Activated CD4-positive, alpha-beta T cell treated with anti-CD3 and anti-CD28 coated beads for 36 hours (primary cell): Measurements from ENCODE around the gene NCOA6. TPM values are rescaled to one million over a fixed set of nuclear protein-coding genes. Genes with fewer than 3 reads are reported as not detected.

ENCODE experiments used
- ATAC-seq: fragments of 200-7000 bp; cut with Tn5 transposase; one replicate; pipeline ENCODE4 v1.10.0; 2021; ENCODE audit warnings: mild to moderate bottlenecking, moderate library complexity
- CTCF ChIA-PET: fragments of 350-600 bp; sonication (Branson Sonifier 250); formaldehyde crosslinking; loops from one replicate; lab custom pipeline; 2021; ENCODE audit warnings: antibody characterized with exemption; lab: Charles Lee
- POLR2A ChIA-PET: fragments of 350-600 bp; sonication (Branson Sonifier 250); formaldehyde crosslinking; loops from one replicate; lab custom pipeline; 2021; ENCODE audit warnings: antibody characterized with exemption, inconsistent platforms; lab: Charles Lee
- DNase-seq: peaks from one replicate; pipeline ENCODE4 v3.0.0-alpha.2; 2020
- H3K27ac Mint-ChIP-seq: one replicate; pipeline ENCODE4 v1.8.0; 2021; ENCODE audit warnings: mixed read lengths
- H3K27me3 Mint-ChIP-seq: one replicate; pipeline ENCODE4 v1.8.0; 2021; ENCODE audit warnings: mixed read lengths
- H3K36me3 Mint-ChIP-seq: one replicate; pipeline ENCODE4 v1.8.0; 2021; ENCODE audit warnings: low read depth, mixed read lengths
- H3K4me1 Mint-ChIP-seq: one replicate; pipeline ENCODE4 v1.8.0; 2021; ENCODE audit warnings: mixed read lengths
- H3K4me3 Mint-ChIP-seq: one replicate; pipeline ENCODE4 v1.8.0; 2021; ENCODE audit warnings: mild to moderate bottlenecking, moderate library complexity, mixed read lengths
- H3K9me3 Mint-ChIP-seq: one replicate; pipeline ENCODE4 v1.8.0; 2021; ENCODE audit warnings: low read depth, mixed read lengths
- intact Hi-C, 2 experiments: fragments of 100-400 bp; cut with DNase I in 1 of 2; cut with micrococcal nuclease in 1 of 2; formaldehyde crosslinking; loops; one replicate each; pipeline versions ENCODE4 v1.14.2 to v1.15.1; 2022 to 2024; cut with DNase I, micrococcal nuclease
- total RNA-seq, 2 experiments: library from RNA; stranded (reverse); gene quantifications; one replicate each; pipeline ENCODE4 v1.2.3, GENCODE V29; 2021

Gene NCOA6
- 10 to 100 TPM; 20.3 to 31.1 TPM for total RNA-seq

DNA sequence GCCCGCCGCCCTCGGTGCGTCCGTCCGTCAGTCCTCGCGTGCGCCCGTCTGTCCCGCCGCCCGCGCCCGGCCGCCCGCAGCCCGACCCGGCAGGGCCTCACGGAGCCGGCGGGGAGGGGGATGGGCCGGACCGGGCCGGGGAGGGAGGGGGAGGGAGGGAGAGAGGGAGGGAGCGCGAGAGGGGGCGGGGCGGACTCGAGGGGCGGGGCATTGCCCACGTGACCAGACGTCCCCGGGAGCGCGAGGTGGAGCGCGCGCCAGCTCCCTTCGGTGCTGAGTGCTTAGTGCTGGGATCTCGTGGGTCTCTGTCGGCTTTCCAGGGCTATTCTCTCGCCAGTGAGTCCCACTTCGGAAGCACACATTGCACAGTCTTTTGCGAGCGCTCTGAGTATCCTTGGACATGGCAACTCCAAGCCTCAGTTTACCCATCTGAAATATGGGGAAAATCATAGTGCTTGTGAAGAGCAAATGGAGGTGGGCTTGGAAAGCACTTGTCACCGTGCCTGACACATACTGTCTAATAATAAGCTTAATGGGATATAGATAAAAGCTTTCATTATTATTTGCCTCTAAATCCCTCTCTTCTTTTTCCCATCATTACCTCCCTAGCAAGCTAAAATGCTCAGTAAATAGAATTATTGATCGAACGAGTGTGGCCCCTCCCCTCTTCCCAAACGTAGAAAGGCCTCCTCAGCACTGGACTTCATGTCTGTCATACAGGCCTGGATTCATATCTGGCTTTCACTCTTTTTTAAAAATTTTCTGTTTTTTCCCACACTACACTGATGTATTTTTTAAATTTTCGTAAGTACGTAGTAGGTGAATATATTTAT, at the start of gene NCOA6:
Gene NCOA6 (minus strand): TSS at position 122 of the 833 bp plus-strand sequence. CDS start 43,296 bp downstream, outside the sequence.
- Mint-ChIP-seq H3K36me3 (no peaks in the 10 kb centered on the region), H3K4me1 (peaks cover 30% of the 10 kb centered on the region), H3K27ac (peak within 1 kb of the TSS; percentile 95), H3K4me3 (peak within 1 kb of the TSS; percentile 86), H3K27me3 (no peaks in the 10 kb centered on the region), H3K9me3 (no peaks in the 10 kb centered on the region)
- CTCF ChIA-PET = interaction anchor here (0.9 to 1.2 kb wide), 2 partner anchors 22 to 319 kb away, joined by 3 read pairs; no protein-coding TSS in a partner anchor
- intact Hi-C loops = loop anchor here (1.0 to 10.0 kb wide), 15 partner anchors 47 to 1129 kb away; partner anchors contain the start of genes GGT7 (in 2 of the 2), TRPC4AP (in 2 of the 2), ACSS2 (in 1 of the 2) and CEP250 (in 1 of the 2)
- ATAC-seq (peak; percentile 67), DNase-seq (peak; percentile 95)
- POLR2A ChIA-PET = no interaction called here

DNA sequence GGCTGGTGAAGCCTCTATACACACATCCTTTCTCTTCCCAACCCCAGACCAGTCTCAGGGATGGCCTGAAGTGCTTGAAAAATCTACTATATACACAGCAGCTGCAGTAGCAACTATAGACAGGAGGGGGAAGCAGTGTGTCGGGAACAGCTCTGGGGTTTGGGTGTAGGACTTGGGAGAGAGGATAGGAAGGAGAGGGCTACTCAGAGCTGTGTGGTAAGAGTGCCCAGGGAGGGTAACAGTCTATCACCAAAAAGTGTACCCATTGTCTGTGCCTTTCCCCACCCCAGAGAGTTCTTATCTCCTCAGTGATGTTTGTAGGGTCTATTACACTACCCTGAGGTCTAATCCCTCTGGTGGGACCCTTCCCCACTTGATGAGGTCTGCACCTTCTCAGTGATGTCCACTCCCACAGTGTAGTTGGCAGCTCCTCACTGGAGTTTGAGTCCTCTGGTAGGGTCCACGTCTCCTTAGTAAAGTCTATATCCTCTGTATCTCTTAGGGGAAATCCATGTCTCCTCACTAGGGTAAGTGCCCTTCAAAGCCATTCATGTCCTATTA, 48.7 kb upstream of the NCOA6 start:
- POLR2A ChIA-PET = interaction anchor here (1.2 kb wide), 1 partner anchor 82 kb away, joined by 4 read pairs; the partner anchor contains the start of genes GSS and MYH7B
- intact Hi-C loops = loop anchor here (1.0 to 10.0 kb wide), 4 partner anchors 44 to 871 kb away; partner anchors contain the start of genes NCOA6 (in 1 of the 2), RBM39 (in 1 of the 2) and UQCC1 (in 1 of the 2)
- DNase-seq = peak; percentile 82
- CTCF ChIA-PET = interaction anchor here (0.6 to 7.9 kb wide), 17 partner anchors 9 to 222 kb away, joined by 3 to 78 read pairs (median 3); partner anchors contain the start of genes GSS and MYH7B
- Mint-ChIP-seq H3K4me3 (peak overlapping the region; percentile 32), H3K36me3 (no peaks in the 10 kb centered on the region), H3K27me3 (no peaks in the 10 kb centered on the region), H3K9me3 (no peaks in the 10 kb centered on the region), H3K27ac (no peak overlapping the region), H3K4me1 (peaks cover 57% of the 10 kb centered on the region)
- ATAC-seq = peak; percentile 27

DNA sequence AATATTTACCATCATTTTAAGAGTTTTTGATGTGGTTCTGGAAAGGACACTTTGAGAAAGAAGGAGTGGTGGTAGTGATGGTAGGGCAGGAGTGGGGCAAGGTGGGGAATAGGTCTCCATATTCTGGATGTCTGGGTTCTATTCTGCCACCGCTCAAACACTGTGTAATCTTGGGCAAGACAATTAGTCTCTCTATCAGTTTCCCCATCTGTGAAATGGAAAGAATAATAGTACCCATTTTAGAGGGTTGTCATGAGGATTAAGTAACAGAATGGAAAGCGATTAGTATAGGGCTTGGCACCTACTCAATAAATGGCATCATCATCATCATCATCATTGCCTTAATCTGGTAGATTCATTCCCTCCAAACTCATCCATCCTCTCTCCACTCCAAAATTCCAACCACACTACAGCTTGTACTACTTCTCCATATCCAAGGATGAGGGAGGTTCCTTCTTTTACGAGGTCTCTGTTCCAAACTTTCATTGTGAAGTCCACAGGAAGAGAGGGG, 48.2 kb upstream of the NCOA6 start:
- Mint-ChIP-seq H3K27ac (peak overlapping the region; percentile 79), H3K4me3 (peak overlapping the region; percentile 79), H3K27me3 (no peaks in the 10 kb centered on the region), H3K9me3 (no peaks in the 10 kb centered on the region), H3K4me1 (peaks cover 56% of the 10 kb centered on the region), H3K36me3 (no peaks in the 10 kb centered on the region)
- CTCF ChIA-PET = interaction anchor here (0.6 to 7.9 kb wide), 19 partner anchors 10 to 273 kb away, joined by 3 to 78 read pairs (median 3); partner anchors contain the start of genes EDEM2, GSS and MYH7B
- ATAC-seq (no peak), DNase-seq (no peak)
- intact Hi-C loops = loop anchor here (1.0 to 10.0 kb wide), 5 partner anchors 39 to 871 kb away; partner anchors contain the start of genes NCOA6 (in 1 of the 2), RBM39 (in 1 of the 2) and UQCC1 (in 1 of the 2)
- POLR2A ChIA-PET = interaction anchor here (1.2 kb wide), 1 partner anchor 82 kb away, joined by 4 read pairs; the partner anchor contains the start of genes GSS and MYH7B

- CTCF ChIA-PET = interaction anchor here (0.6 to 7.9 kb wide), 10 partner anchors 11 to 564 kb away, joined by 3 to 78 read pairs (median 4); partner anchors contain the start of genes EDEM2, GSS and MYH7B
- POLR2A ChIA-PET = interaction anchor here (1.0 kb wide), 1 partner anchor 83 kb away, joined by 3 read pairs; the partner anchor contains the start of genes GSS and MYH7B
- Mint-ChIP-seq H3K4me3 (peak within 1 kb of the TSS; percentile 79), H3K36me3 (no peaks in the 10 kb centered on the region), H3K9me3 (no peaks in the 10 kb centered on the region), H3K27ac (peak within 1 kb of the TSS; percentile 79), H3K27me3 (no peaks in the 10 kb centered on the region), H3K4me1 (peaks cover 56% of the 10 kb centered on the region)
- DNase-seq (peak; percentile 94), ATAC-seq (peak; percentile 50)
- intact Hi-C loops = loop anchor here (1.0 to 10.0 kb wide), 7 partner anchors 38 to 872 kb away; partner anchors contain the start of genes NCOA6 (in 2 of the 2), GSS (in 1 of the 2), MYH7B (in 1 of the 2) and RBM39 (in 1 of the 2)
Measured at GRCh38 chr20:34872622-34873224, 47.3 kb upstream of the NCOA6 start, which contains the start of gene GGT7. Gene GGT7, minus strand, starts transcription at chr20:34872856. Its CDS starts 41 bp downstream, at chr20:34872815.

GRCh38 chr20:34871966-34872621, 46.6 kb upstream of the NCOA6 start:
- POLR2A ChIA-PET = interaction anchor here (1.0 kb wide), 1 partner anchor 83 kb away, joined by 3 read pairs; the partner anchor contains the start of genes GSS and MYH7B

GRCh38 chr20:34871320-34871926, 46.0 kb upstream of the NCOA6 start:
- Mint-ChIP-seq H3K4me1 (peaks cover 51% of the 10 kb centered on the region), H3K36me3 (no peaks in the 10 kb centered on the region), H3K27ac (peak overlapping the region; percentile 35), H3K27me3 (no peaks in the 10 kb centered on the region), H3K4me3 (peak overlapping the region; percentile 79), H3K9me3 (no peaks in the 10 kb centered on the region)
- DNase-seq (no peak), ATAC-seq (no peak)
- ChIA-PET POLR2A (no interaction called here), CTCF (interaction anchor here (2.3 to 7.9 kb wide), 2 partner anchors 86 to 276 kb away, joined by 6 to 78 read pairs; partner anchors contain the start of genes EDEM2, GSS and MYH7B)
- intact Hi-C loops = loop anchor here (5.0 to 10.0 kb wide), 3 partner anchors 44 to 873 kb away; partner anchors contain the start of genes NCOA6 (in 1 of the 2), RBM39 (in 1 of the 2) and UQCC1 (in 1 of the 2)

More at GRCh38 chr20:34871966-34872621, 46.6 kb upstream of the NCOA6 start:
- Mint-ChIP-seq H3K4me3 (peak overlapping the region; percentile 79), H3K36me3 (no peaks in the 10 kb centered on the region), H3K27me3 (no peaks in the 10 kb centered on the region), H3K4me1 (peaks cover 54% of the 10 kb centered on the region), H3K27ac (peak overlapping the region; percentile 63), H3K9me3 (no peaks in the 10 kb centered on the region)
- ATAC-seq (no peak), DNase-seq (no peak)
- CTCF ChIA-PET = interaction anchor here (0.8 to 7.9 kb wide), 6 partner anchors 10 to 275 kb away, joined by 3 to 78 read pairs (median 4); partner anchors contain the start of genes EDEM2, GSS and MYH7B
- intact Hi-C loops = loop anchor here (1.0 to 10.0 kb wide), 7 partner anchors 37 to 873 kb away; partner anchors contain the start of genes NCOA6 (in 2 of the 2), GSS (in 1 of the 2), MYH7B (in 1 of the 2) and RBM39 (in 1 of the 2)

DNA sequence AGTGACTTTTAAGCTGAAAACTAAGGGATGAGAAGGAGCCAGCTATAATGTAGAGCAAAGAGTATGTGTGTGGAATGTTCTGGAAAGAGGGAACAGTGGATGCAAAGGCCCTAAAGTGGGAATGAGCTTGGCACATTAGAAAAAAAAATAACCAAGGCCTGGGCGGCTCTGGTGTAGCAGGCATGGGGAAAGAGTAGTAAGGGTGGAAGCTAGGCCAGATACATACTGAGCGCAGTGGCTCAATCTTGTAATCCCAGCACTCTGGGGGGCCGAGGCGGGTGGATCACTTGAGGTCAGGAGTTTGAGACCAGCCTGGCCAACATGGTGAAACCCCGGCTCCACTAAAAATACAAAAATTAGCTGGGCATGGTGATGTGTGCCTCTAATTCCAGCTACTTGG, 38.8 kb upstream of the NCOA6 start:
- no peak overlapping the region for H3K4me3 Mint-ChIP-seq
- no peak overlapping the region for H3K27ac Mint-ChIP-seq
- H3K27me3 Mint-ChIP-seq = no peaks in the 10 kb centered on the region

DNA sequence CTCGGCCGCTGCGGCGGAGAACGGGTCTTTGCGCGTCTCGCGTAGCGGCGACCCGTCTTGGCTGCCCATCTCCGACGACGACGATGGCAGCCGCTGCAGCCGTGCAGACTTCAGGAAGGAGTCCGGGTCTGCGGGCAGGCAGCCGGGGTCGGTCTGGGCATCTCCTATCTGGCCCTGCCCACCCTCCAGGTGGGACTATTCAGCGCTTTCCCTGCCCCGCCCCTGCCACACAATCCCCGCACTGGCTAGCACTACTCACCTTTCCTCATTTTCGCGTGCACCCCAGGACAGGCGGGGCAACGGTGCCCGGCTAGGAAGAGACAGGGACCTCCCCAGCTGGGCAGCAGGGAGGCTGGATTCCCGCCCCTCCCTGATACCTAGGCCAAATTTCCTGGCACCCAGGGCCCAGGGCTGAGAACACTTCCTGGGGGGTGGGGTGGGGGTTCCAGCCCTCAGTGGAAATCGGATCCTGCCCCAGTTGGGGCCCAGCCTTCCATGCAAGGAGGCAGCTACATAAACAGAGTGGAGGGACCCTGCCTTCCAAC, 38.0 kb upstream of the NCOA6 start:
- ChIA-PET CTCF (interaction anchor here (0.6 kb wide), 1 partner anchor 214 kb away, joined by 5 read pairs; no protein-coding TSS in a partner anchor), POLR2A (no interaction called here)
- Mint-ChIP-seq H3K36me3 (peaks cover 8% of the 10 kb centered on the region), H3K4me1 (no peaks in the 10 kb centered on the region), H3K4me3 (no peak overlapping the region), H3K27me3 (no peaks in the 10 kb centered on the region), H3K27ac (no peak overlapping the region), H3K9me3 (no peaks in the 10 kb centered on the region)
- intact Hi-C loops = no loop called here
- no peak for DNase-seq
- ATAC-seq = no peak

More for the DNA sequence above, 38.8 kb upstream of the NCOA6 start:
- Mint-ChIP-seq H3K9me3 (no peaks in the 10 kb centered on the region), H3K36me3 (peaks cover 6% of the 10 kb centered on the region), H3K4me1 (no peaks in the 10 kb centered on the region)
- DNase-seq = no peak
- CTCF ChIA-PET = no interaction called here
- no peak for ATAC-seq
- POLR2A ChIA-PET = interaction anchor here (0.6 to 1.0 kb wide), 2 partner anchors 19 to 192 kb away, joined by 3 to 6 read pairs; no protein-coding TSS in a partner anchor
- intact Hi-C loops = no loop called here

DNA sequence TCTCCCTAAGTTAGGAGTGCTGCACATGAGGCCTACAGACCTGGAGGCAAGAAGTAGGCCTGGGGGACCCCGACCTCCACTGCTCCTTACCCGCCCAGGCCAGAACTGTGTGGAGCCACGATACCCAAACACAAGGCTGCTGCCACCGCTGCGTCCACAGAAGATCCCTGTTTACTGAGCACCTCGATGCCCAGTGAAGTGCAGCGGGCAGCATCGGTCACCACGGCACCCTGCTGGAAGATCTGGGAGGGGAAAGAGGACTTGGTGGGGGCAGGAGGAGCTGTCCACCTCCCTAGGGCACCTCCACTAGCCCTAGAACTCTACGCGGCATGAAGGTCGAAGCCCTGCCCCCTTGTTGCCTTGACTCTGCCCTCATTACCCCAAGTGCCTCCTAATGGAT, 37.3 kb upstream of the NCOA6 start:
- CTCF ChIA-PET = interaction anchor here (0.6 to 1.5 kb wide), 2 partner anchors 10 to 279 kb away, joined by 3 to 4 read pairs; partner anchors contain the start of gene GGT7
- POLR2A ChIA-PET = no interaction called here
- Mint-ChIP-seq H3K4me3 (no peak overlapping the region), H3K27ac (no peak overlapping the region), H3K9me3 (no peaks in the 10 kb centered on the region), H3K27me3 (no peaks in the 10 kb centered on the region), H3K36me3 (peaks cover 8% of the 10 kb centered on the region), H3K4me1 (no peaks in the 10 kb centered on the region)
- ATAC-seq (no peak), DNase-seq (no peak)
- intact Hi-C loops = no loop called here
